NCI-H1048 (cell line): Measurements from ENCODE around the gene SMAD7.

Experiments used
- DNase-seq: peaks from one replicate; lab custom pipeline; 2025; lab: John Stamatoyannopoulos, UW

SMAD7 gene

GRCh38 chr18:48914581-48915251 lies 36.0 kb downstream of the SMAD7 start:
- DNase-seq, result no peak

DNA sequence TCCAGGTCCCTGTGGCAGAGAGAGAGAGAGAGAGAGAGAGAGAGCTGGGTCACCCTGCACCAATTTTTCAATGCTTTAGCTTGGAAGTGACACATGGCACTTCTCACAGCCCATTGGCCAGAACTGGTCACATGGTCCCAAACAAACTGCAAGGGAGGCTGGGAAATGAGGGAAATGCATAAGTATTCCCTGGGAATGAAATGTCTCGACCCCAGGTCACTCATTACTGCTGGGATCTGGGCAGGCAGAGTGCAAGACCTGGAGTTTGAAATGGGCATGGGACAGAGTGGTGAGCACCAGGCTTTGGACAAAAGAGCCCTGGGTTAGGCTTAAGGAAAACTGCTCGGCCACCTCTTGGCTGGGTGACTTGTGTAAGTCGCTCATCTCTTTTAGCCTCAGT lies 37.0 kb downstream of the SMAD7 start:
- DNase-seq, result no peak

GRCh38 chr18:48913201-48913600 lies 37.6 kb downstream of the SMAD7 start:
- no peak for DNase-seq

DNA sequence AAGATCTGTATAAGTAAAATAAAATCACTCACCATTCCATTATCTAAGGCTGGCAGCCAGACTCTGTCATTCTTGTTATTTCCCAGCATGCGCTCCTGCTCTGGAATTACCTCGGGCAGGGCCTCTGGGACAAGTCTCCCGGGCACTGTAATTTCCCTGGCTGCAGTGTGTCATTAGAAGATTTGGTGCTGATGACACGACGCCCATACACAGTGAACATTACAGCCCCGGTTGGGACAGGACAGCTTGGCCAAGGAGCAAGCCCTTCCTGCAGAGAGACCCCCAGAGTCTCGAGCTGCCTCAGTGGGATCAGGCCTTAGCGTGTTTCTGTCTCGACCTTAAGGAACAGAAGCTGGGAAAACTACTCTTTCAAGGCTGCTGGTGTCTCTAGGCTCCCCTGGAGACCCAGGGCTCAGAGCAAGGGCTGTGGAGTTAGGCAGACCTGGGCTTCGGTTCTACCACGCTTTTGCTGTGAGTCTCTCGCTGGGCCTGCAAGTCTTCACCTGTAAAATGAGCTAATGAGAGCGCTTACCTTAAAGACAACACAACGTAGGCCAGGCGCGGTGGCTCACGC lies 39.7 kb downstream of the SMAD7 start:
- no peak for DNase-seq

GRCh38 chr18:48909721-48910120 lies 41.0 kb downstream of the SMAD7 start:
- no peak for DNase-seq

- DNase-seq, result no peak
Measured at GRCh38 chr18:48908916-48909315, 41.8 kb downstream of the SMAD7 start.

GRCh38 chr18:48905513-48905912 lies 45.3 kb downstream of the SMAD7 start:
- no peak for DNase-seq

GRCh38 chr18:48904847-48905394 lies 45.8 kb downstream of the SMAD7 start:
- DNase-seq, result no peak

DNA sequence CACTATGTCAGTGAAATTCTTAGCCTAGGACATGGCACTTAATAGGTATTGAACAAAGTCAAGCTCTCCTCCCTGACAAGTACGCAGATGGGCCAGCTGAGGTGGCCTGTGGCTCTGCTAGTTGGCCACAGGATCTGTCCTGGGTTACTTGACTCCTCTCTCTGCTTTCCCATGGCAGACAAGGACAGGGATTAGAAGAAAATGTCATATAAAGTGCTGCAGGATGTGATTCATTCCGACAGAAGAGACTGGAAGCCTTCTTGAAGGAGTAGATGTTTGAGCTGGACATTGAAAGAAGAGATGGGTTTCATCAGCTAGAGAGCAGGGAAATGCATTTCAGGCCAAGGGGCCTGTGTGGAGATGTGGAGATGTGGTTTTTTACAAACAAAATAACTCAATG lies 46.7 kb downstream of the SMAD7 start:
- no peak for DNase-seq

DNA sequence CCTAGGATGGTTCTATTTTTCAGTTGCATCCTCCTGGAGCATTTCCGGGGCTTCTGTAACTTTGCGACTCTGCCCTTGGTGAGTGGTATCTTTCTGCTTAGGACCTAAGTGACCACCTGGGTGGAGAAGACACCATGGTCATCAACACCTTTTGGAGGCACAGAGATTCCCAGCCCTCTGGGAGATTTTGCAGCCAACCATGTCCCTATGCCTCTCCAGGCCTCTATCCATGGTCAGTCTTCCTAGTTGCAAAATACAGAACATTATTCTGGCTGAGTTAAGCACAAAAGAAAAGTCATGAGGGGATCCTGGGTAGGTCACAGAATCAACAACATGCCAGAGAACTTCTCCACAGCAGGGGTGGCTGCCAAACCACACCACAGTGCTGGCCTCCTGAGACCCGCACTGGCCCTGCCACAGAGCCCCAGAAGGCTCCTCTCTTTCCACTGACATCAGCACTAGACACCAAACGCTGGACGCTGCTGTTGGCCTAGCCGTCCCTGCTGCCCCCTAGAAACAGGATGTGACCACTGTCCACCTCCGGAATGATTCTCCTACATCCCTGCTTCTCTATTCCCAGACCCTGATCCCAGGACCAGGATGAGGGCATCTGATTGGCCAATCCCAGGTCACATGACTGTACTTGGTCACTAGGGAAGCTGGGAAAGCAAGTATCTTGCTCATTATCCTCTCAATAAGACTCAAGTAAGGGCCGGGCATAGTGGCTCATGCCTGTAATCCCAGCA lies 47.7 kb downstream of the SMAD7 start:
- DNase-seq, result no peak

GRCh38 chr18:48902023-48902855 lies 48.5 kb downstream of the SMAD7 start:
- no peak for DNase-seq

DNA sequence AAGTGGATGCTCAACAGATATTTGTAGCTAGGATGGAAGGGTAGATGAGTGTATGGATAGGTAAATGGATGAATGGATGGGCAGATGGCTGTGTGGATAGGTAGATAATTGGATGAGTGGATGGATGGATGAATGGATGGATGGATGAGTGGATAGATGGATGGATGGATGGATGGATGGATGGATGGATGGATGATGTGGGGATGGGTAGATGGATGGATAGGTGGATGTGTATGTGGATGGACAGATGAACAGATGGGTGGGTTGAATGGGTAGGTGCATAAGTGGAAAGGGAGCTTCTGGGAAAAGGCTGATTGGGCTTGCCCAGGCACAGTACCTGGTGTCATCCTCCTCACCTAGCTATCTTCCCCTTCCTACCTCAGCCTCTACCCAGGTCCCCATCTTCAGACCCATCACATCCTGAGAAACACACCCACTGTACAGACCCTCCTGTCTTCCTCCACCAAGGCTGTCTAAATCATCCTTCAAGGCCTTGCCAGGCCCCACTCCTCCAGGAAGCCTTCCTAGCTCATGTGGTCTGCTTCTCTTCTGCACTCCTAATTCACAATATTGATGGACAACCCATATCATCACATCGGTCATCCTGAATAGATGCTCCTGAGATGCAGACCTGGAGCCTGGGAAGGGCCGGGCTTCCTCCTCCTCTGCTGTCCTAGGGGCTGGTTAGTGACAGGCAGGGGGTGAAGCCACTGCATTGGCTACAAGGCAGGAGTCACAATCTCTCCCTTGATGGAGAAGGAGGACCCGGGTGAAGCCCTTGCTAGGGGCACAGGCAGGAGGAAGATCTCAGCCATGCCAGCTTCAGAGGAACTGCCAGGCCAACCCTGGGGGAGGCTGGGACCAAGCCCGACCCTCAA lies 49.4 kb downstream of the SMAD7 start:
- no peak for DNase-seq

GRCh38 chr18:48900469-48900868 lies 50.3 kb downstream of the SMAD7 start:
- no peak for DNase-seq

DNA sequence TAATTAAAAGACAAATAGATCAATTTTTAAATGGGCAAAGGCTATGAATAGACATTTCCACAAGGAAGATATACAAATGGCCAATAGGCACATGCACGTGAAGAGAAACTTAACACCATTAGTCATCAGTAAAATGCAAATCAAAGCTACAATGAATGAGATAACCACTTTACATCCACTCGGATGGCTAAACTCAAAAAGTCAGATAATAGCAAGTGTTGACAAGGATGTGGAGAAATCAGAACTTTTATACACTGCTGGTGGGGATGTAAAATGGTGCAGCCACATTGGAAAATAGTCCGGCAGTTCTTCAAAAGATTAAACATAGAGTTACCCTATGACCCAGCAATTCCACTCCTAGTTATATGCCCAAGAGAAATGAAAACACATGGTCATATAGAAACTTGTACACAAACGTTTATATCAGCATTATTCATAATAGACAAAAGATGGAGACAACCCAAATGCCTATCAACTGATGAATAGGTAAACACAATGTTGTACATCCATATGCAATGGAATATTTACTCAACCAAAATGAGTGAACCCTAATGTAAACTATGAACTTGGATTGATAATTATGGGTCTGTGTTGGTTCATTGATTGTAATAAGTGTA lies 51.1 kb downstream of the SMAD7 start:
- DNase-seq, result no peak

GRCh38 chr18:48898521-48898920 lies 52.2 kb downstream of the SMAD7 start:
- no peak for DNase-seq

GRCh38 chr18:48897531-48897930 lies 53.2 kb downstream of the SMAD7 start:
- no peak for DNase-seq

DNA sequence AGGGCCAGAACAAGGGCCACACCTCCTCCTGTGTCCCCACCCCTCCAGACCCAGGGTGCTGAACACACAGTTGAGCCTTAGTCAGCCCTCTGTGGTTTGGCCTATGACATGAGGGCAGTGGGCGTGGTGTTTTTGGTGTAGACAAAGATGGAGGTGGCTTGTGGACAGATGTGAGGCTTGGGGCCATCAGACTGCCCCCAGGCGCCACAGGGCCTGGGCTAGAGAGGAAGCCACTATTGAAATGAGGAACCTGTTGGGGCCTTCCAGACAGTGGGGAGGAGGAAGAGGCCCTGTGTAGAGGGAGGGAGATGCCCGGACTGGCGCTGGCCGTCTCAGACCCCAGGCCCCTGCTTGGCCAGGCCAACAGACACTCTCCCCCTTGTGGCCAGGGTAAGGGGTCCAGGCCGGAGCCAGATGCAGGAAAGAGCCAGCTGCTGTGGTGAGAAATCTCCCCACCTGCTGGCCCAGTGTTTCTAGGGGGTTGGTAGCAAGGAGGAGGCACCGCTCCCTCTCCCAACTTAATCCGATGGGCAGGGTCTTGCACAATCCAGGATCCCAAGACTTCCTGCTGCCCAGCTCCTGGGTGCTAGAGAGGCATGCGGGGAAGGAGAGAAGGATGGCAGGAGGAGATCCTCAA lies 53.8 kb downstream of the SMAD7 start:
- DNase-seq, result no peak

GRCh38 chr18:48896326-48896874 lies 54.4 kb downstream of the SMAD7 start:
- no peak for DNase-seq

GRCh38 chr18:48894799-48895346 lies 55.9 kb downstream of the SMAD7 start:
- no peak for DNase-seq
